SK-N-SH treated with all-trans-retinoic acid at 6 μM for 48 hours (cell line): ENCODE results near the gene CLEC4E.

Experiments
- ATAC-seq: fragments of 200-7000 bp; cut with Tn5 transposase; 3 replicates; pipeline ENCODE4 v1.9.1; 2020; ENCODE audit warnings: mild to moderate bottlenecking, moderate library complexity
- ARNTL ChIP-seq: fragments of 450-650 bp; formaldehyde crosslinking; IDR thresholded peaks from 2 replicates; pipeline ENCODE4 v1.5.0; 2020; ENCODE audit warnings: low read depth, mild to moderate bottlenecking, moderate library complexity, borderline replicate concordance
- CREB5 ChIP-seq: fragments of 250-450 bp; sonication (Bioruptor Pico); IDR thresholded peaks from 2 replicates; pipeline ENCODE4 v1.5.1; 2020; ENCODE audit warnings: low read depth, mild to moderate bottlenecking, moderate library complexity
- CSDC2 ChIP-seq: fragments of 250-450 bp; sonication (Bioruptor Pico); IDR thresholded peaks from 2 replicates; pipeline ENCODE4 v1.5.0; 2020; ENCODE audit warnings: mild to moderate bottlenecking, moderate library complexity
- CSRNP3 ChIP-seq: fragments of 250-450 bp; sonication (Bioruptor Pico); IDR thresholded peaks from 2 replicates; pipeline ENCODE4 v1.5.1; 2021; ENCODE audit warnings: mild to moderate bottlenecking, moderate library complexity
- ESRRG ChIP-seq: fragments of 250-450 bp; sonication (Bioruptor Pico); IDR thresholded peaks from 2 replicates; pipeline ENCODE4 v1.6.1; 2021; ENCODE audit warnings: mild to moderate bottlenecking
- ISL1 ChIP-seq: fragments of 250-450 bp; sonication (Bioruptor Pico); IDR thresholded peaks from 2 replicates; pipeline ENCODE4 v2.1.2; 2022; ENCODE audit warnings: mild to moderate bottlenecking, moderate library complexity
- PATZ1 ChIP-seq: fragments of 250-450 bp; sonication (Bioruptor Pico); IDR thresholded peaks from 2 replicates; pipeline ENCODE4 v1.8.0; 2020; ENCODE audit warnings: mild to moderate bottlenecking, moderate library complexity, borderline replicate concordance
- POU6F1 ChIP-seq: fragments of 250-450 bp; sonication (Bioruptor Pico); IDR thresholded peaks from 2 replicates; pipeline ENCODE4 v1.8.0; 2021; ENCODE audit warnings: low read depth, mild to moderate bottlenecking, moderate library complexity, borderline replicate concordance
- PPARA ChIP-seq: fragments of 250-450 bp; sonication (Bioruptor Pico); IDR thresholded peaks from 2 replicates; pipeline ENCODE4 v1.5.0; 2020; ENCODE audit warnings: mild to moderate bottlenecking, borderline replicate concordance
- RARB ChIP-seq: fragments of 250-450 bp; sonication (Bioruptor Pico); IDR thresholded peaks from 2 replicates; pipeline ENCODE4 v1.8.0; 2021; ENCODE audit warnings: mild to moderate bottlenecking, moderate library complexity
- SNAI2 ChIP-seq: fragments of 250-450 bp; sonication (Bioruptor Pico); IDR thresholded peaks from 2 replicates; pipeline ENCODE4 v1.5.0; 2020; ENCODE audit warnings: mild to moderate bottlenecking, moderate library complexity
- TSHZ2 ChIP-seq: fragments of 250-450 bp; sonication (Bioruptor Pico); IDR thresholded peaks from 2 replicates; pipeline ENCODE4 v1.5.0; 2020; ENCODE audit warnings: mild to moderate bottlenecking, moderate library complexity
- ZC3H10 ChIP-seq: fragments of 250-450 bp; sonication (Bioruptor Pico); IDR thresholded peaks from 2 replicates; pipeline ENCODE4 v1.5.1; 2021; ENCODE audit warnings: mild to moderate bottlenecking, moderate library complexity
- ZFP3 ChIP-seq: fragments of 250-450 bp; sonication (Bioruptor Pico); IDR thresholded peaks from 2 replicates; pipeline ENCODE4 v1.5.0; 2020; ENCODE audit warnings: mild to moderate bottlenecking, moderate library complexity
- ZFP30 ChIP-seq: fragments of 450-650 bp; formaldehyde crosslinking; IDR thresholded peaks from 2 replicates; pipeline ENCODE4 v1.5.0; 2022; ENCODE audit warnings: mild to moderate bottlenecking, moderate library complexity
- ZNF565 ChIP-seq: fragments of 450-650 bp; formaldehyde crosslinking; conservative IDR thresholded peaks from 2 replicates; pipeline ENCODE4 v1.5.0; 2020; ENCODE audit warnings: low read depth, mild to moderate bottlenecking, moderate library complexity
- ZNF70 ChIP-seq: fragments of 450-650 bp; formaldehyde crosslinking; IDR thresholded peaks from 2 replicates; pipeline ENCODE4 v1.5.0; 2020; ENCODE audit warnings: mild to moderate bottlenecking, moderate library complexity
- ZNF8 ChIP-seq: fragments of 450-650 bp; formaldehyde crosslinking; IDR thresholded peaks from 2 replicates; pipeline ENCODE4 v1.5.0; 2020; ENCODE audit warnings: mild to moderate bottlenecking, moderate library complexity

CLEC4E gene

GRCh38 chr12:8563356-8563755, 22.7 kb upstream of the CLEC4E start:
- no peak for ATAC-seq
- TF ChIP-seq ISL1 (CRISPR knock-in tag) (no peak), ZFP3 (no peak), ARNTL (no peak), ZNF8 (no peak), ZC3H10 (no peak), ESRRG (no peak), RARB (CRISPR knock-in tag) (no peak), CSDC2 (CRISPR knock-in tag) (no peak), CSRNP3 (CRISPR knock-in tag) (no peak), POU6F1 (no peak), PATZ1 (no peak), ZNF70 (CRISPR knock-in tag) (no peak)

GRCh38 chr12:8562310-8562709, 21.6 kb upstream of the CLEC4E start:
- TF ChIP-seq TSHZ2 (no peak), PPARA (CRISPR knock-in tag) (no peak), CSRNP3 (CRISPR knock-in tag) (no peak), ARNTL (no peak), ZNF565 (CRISPR knock-in tag) (no peak), SNAI2 (CRISPR knock-in tag) (no peak), POU6F1 (no peak), ZFP3 (no peak), CREB5 (CRISPR knock-in tag) (no peak), CSDC2 (CRISPR knock-in tag) (no peak), ESRRG (no peak), ZFP30 (no peak)
- ATAC-seq: no peak

GRCh38 chr12:8561011-8561410, 20.3 kb upstream of the CLEC4E start:
- TF ChIP-seq CSRNP3 (CRISPR knock-in tag): no peak
- no peak for TF ChIP-seq CSDC2 (CRISPR knock-in tag)
- no peak for TF ChIP-seq POU6F1
- no peak for TF ChIP-seq TSHZ2
- no peak for TF ChIP-seq ZNF8
- no peak for ATAC-seq
